NB4 (cell line): ENCODE measurements around the gene CDC14B.
"Not testable (repeated sequence)": the region's sequence is repeated elsewhere in the genome, so short reads cannot be mapped to it uniquely, and the experiment has no call there.

Experiments used
- DNase-seq: peaks from one replicate; pipeline ENCODE4 v3.0.0; 2010; ENCODE audit warnings: low read depth
- H3K4me3 ChIP-seq: one replicate; pipeline ENCODE4 v1.5.1; 2011; ENCODE audit warnings: mild to moderate bottlenecking, low read depth, low read length, moderate library complexity
- MYC ChIP-seq: IDR thresholded peaks from 2 replicates; pipeline ENCODE4 v1.6.1; 2011; ENCODE audit warnings: low read depth, low read length
- POLR2A ChIP-seq: IDR thresholded peaks from 2 replicates; pipeline ENCODE4 v1.6.1; 2011; ENCODE audit warnings: mild to moderate bottlenecking; ENCODE audit not compliant: insufficient read length; ENCODE audit errors: extremely low read depth
- TF ChIP-seq, protein P1 (sequence below): IDR thresholded peaks from one replicate; pipeline ENCODE4 v1.5.1; 2012; ENCODE audit warnings: low read depth, low read length
- TF ChIP-seq, protein P2 (sequence below): IDR thresholded peaks from 2 replicates; pipeline ENCODE4 v1.6.1; 2011; ENCODE audit warnings: low read depth, low read length

The CDC14B gene

DNA sequence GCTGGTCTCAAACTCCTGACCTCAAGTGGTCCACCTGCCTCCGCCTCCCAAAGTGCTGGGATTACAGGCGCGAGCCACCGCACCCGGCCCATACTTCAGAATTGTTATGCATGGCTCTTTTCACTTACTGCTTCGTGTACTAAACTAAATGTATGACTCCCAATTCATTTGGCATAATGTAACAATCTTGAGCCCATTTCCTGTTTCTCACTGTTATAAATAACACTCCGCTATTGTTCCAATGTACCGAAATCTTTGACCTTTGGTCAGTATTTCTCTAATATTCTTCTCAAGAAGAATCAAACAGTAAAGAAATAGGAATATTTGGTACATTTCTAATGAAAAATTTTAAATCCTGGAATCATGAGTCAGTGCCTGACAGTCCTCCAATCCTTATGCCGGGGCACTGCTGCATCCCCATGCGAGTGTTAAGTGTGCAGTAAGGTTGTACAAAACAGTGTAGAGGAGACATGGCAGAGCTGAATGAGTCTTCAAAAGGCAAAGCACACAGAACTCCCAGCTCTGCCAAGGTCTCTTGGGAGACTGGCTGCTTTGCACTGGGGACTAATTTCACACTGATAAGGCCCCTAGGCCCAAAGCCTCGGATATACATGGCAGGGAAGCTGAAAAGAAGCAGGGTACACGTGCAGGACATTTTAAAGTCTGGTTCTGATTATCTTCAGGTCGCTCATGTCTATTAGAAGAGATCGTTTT lies 111.3 kb downstream of the CDC14B start:
- no peak overlapping the region for H3K4me3 ChIP-seq
- DNase-seq: no peak
- no peak for TF ChIP-seq POLR2A

DNA sequence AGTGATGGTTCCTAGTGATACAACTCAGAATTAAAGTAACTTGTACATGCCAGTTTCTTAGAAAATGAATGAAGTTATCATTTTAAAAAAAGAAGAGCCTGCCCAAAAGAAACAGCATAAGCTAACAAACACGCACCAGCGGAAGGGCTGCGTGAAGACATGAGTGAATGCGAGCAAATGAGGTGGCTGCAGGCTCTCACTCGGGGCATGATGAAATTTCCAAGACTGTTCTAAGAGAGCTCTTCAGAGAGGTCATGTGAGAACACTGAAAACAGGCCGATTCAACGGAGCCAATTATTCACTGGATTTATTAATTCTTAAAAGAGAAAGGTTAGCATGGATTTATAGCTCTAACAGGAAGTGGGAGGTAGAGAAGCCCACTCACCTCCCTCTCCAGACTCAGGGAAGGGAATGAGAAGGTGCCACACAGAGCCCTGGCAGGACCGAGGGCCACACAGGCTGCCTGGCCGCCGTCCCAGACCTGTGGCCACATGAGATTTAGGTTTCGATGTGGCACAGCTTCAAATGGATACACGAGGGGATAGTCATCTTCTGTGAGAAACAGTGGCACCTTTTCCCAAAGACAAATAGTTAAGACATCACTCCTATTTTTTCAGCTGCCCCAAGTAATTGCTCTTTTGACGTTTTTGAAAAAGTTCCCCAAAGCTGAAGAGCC lies 114.2 kb downstream of the CDC14B start:
- no peak for DNase-seq
- no peak overlapping the region for H3K4me3 ChIP-seq
- TF ChIP-seq MYC: no peak
- TF ChIP-seq, protein P1, sequence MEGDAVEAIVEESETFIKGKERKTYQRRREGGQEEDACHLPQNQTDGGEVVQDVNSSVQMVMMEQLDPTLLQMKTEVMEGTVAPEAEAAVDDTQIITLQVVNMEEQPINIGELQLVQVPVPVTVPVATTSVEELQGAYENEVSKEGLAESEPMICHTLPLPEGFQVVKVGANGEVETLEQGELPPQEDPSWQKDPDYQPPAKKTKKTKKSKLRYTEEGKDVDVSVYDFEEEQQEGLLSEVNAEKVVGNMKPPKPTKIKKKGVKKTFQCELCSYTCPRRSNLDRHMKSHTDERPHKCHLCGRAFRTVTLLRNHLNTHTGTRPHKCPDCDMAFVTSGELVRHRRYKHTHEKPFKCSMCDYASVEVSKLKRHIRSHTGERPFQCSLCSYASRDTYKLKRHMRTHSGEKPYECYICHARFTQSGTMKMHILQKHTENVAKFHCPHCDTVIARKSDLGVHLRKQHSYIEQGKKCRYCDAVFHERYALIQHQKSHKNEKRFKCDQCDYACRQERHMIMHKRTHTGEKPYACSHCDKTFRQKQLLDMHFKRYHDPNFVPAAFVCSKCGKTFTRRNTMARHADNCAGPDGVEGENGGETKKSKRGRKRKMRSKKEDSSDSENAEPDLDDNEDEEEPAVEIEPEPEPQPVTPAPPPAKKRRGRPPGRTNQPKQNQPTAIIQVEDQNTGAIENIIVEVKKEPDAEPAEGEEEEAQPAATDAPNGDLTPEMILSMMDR: no peak
- TF ChIP-seq, protein P2, sequence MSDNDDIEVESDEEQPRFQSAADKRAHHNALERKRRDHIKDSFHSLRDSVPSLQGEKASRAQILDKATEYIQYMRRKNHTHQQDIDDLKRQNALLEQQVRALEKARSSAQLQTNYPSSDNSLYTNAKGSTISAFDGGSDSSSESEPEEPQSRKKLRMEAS: no peak
- TF ChIP-seq POLR2A: no peak

DNA sequence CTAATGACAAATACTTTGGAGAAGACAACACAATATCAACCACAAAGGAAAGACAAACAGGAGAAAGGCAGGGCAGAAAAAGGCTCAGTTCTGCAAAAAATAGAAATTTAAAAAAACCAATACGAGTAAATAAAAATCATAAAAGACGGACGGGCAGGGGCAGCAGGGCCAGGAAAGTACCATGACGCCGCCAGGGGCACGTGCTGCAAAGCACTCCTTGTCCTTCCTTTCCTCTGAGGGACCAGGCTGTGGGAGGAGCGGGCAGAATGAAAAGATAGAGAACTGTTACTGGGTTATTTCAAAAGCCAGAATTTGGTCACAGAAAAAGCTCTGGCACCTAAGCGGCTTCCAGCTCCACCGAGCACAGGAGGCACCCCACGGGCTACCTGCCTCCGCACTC lies 115.7 kb downstream of the CDC14B start:
- no peak for DNase-seq
- no peak overlapping the region for H3K4me3 ChIP-seq
- no peak for TF ChIP-seq MYC
- TF ChIP-seq, protein P1: no peak
- TF ChIP-seq, protein P2: no peak
- no peak for TF ChIP-seq POLR2A

DNA sequence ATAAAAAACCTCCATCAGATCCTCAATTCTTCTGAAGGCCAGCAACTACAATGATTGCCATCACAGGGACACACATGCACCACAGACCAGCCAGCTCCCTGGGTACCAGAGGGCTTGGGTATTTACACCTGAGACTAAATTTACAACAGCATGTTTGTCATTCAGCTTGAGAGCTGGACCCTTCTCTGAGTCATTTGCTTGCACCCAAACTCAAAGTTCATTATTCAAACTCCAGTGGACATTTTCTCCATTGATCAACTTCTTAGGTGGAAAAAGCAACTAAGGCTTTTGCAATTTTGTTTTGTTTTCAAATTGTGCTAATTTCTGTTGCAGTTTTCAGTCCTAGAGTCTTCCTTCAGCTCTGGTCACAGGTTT lies 116.3 kb downstream of the CDC14B start:
- DNase-seq: not testable (repeated sequence)

DNA sequence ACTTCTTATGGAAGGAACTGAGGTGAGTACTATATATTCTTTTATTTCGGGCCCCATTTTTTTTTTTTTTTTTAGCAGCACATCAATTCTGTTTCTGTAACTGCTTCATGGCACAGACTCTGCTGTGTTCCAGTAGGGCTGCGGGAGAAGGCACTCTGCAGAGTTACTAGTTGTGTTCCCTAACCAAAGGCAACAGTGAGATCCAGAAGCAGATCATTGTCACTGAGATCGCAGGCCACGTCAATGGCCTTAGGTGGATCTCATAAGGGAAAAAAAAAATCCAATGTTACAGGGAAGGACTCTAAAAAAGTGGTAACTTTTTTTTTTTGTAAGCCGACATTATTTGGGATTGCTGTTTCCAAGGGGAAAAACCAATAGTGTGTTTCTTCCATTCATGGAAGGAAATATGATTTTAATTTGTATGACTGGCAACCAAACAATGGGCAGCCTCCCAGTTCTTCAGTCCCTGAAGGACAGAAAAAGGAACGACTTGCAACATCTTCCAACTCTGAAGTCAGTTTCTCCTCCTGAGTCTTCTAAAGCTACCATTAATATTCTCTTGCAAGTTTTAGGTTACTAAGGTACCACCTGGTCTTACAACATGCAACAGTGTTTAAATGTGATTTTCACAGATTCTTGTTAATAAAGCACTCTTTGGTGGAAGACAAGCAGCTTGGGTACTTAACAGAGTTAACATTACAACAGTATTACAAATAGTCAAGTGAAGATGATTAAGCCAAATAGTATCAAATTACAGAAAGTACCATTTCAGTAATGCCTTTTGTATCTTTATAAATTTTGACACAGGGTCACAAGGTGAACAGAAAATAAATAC lies 116.9 kb downstream of the CDC14B start:
- TF ChIP-seq POLR2A (no peak), MYC (no peak)
- TF ChIP-seq, protein P1: no peak
- TF ChIP-seq, protein P2: no peak
- no peak for DNase-seq
- H3K4me3 ChIP-seq: no peak overlapping the region

More for the DNA sequence above, 116.3 kb downstream of the CDC14B start:
- H3K4me3 ChIP-seq: not testable (repeated sequence)

DNA sequence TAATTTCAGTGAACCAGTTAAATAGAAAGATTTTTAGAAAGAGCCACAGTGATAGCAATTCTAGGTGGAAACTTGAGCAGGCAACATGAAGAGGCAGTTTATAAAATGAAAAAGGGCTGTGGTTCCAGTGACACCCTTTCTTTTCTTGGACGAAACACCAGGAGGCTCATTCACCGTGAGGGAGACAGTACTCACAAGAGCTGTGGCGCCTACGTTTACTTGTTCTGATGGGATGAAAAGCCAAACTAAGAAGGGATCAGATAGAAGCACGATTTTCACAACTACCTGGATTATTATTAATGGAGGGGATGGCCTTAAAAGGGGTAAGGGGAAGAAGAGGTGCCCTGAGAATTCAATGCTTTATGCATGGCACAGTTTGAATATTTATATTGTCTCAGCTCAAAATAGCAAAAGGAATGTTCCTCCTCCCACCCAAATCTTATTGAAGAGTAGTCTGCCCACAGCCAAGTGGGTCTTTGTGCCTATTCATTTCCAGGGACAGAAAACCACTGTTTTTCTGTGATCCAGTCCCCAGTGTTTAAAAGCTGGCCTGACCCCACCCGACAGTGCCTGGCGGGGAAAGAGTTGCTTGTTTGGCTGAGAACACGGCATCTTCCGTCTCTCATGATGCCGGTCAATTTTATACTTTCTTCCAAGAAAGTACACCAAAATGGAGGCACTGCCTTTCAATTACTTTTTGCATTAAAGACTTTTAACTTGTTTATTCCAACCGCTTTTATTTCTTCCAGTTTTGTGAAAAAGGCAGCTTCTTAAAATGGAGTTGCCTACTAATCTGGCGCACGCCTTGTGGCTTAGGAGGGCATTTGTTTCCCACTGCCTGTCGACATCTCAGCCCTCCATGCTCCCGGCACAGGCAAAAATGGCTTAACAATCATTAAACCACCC lies 117.8 kb downstream of the CDC14B start:
- no peak overlapping the region for H3K4me3 ChIP-seq
- TF ChIP-seq, protein P2: no peak
- TF ChIP-seq, protein P1: no peak
- DNase-seq: no peak
